Thymus (tissue), 14 donors: ENCODE measurements around the gene IFNGR1. TPM values are rescaled to one million over a fixed set of nuclear protein-coding genes. Genes with fewer than 3 reads are reported as not detected.
A peak's percentile ranks its signal among the peaks of the same experiment; 100 is the strongest.

Experiments used
- DNase-seq, 9 donors: peaks; one replicate each; pipeline ENCODE4 v3.0.0-alpha.2; 2013; ENCODE audit warnings: low spot score in 9 of 9, low read depth in 6 of 9, missing footprints in 1 of 9
- H3K27ac ChIP-seq, 2 donors: one replicate each; pipeline ENCODE4 v1.5.1; 2013; ENCODE audit warnings: control low read depth in 1 of 2, low read depth in 1 of 2, low read length in 1 of 2, mild to moderate bottlenecking in 1 of 2, moderate library complexity in 1 of 2
- H3K27me3 ChIP-seq, 2 donors: one replicate each; pipeline ENCODE4 v1.5.1; 2013; ENCODE audit warnings: low read length in 1 of 2; ENCODE audit not compliant: control insufficient read depth in 2 of 2, insufficient read depth in 1 of 2
- H3K36me3 ChIP-seq, 2 donors: one replicate each; pipeline ENCODE4 v1.5.1; 2013; ENCODE audit warnings: low read length in 1 of 2, mild to moderate bottlenecking in 1 of 2, moderate library complexity in 1 of 2; ENCODE audit not compliant: control insufficient read depth in 2 of 2, insufficient read depth in 2 of 2
- H3K4me1 ChIP-seq, 2 donors: one replicate each; pipeline ENCODE4 v1.5.1; 2013; ENCODE audit warnings: low read length in 2 of 2; ENCODE audit not compliant: control insufficient read depth in 2 of 2, insufficient read depth in 2 of 2
- H3K4me3 ChIP-seq, 2 donors: one replicate each; pipeline ENCODE4 v1.5.1; 2013; ENCODE audit warnings: low read length in 2 of 2, control low read depth in 1 of 2, mild to moderate bottlenecking in 1 of 2
- H3K9me3 ChIP-seq, 2 donors: one replicate each; pipeline ENCODE4 v1.5.1; 2013; ENCODE audit warnings: low read length in 1 of 2, mild to moderate bottlenecking in 1 of 2; ENCODE audit not compliant: control insufficient read depth in 2 of 2, insufficient read depth in 1 of 2
- WGBS: extraction: QIAGEN DNeasy Blood & Tissue Kit; methylation state at CpG from one replicate; pipeline ENCODE4 v1.1.7; 2013; 5-methylcytosine and 5-hydroxymethylcytosine counted together
- long read RNA-seq, 10 donors: transcript quantifications; one replicate each; lab custom pipeline, GENCODE V29; 2026
- polyA plus RNA-seq: library from polyadenylated mRNA; stranded (reverse); fragments of 200-250 nt; gene quantifications from one replicate; pipeline ENCODE4 v1.2.3, GENCODE V29; 2013
- total RNA-seq: library from RNA; stranded (reverse); fragments of 120-200 nt; gene quantifications from one replicate; pipeline ENCODE4 v1.2.4, GENCODE V29; 2013
- donor health status: healthy.

IFNGR1 gene
- total RNA-seq: 104 TPM
- 197 TPM for polyA plus RNA-seq
- long read RNA-seq, donor 1, transcript IFNGR1-201 (7 exons, 2,139 nt): major isoform, 7 of 7 reads
- long read RNA-seq, donor 1, partial matches to known transcripts: 0 of 7 reads
- long read RNA-seq, donor 1, other reads (novel, unspliced or antisense): 0 of 7 reads
- long read RNA-seq, donor 2: 0 reads
- long read RNA-seq, donor 3, transcript IFNGR1-201 (7 exons, 2,139 nt): major isoform, 37 of 47 reads
- long read RNA-seq, donor 3, partial matches to known transcripts: 9 of 47 reads
- long read RNA-seq, donor 3, other reads (novel, unspliced or antisense): 0 of 47 reads
- long read RNA-seq, donor 4, transcript IFNGR1-201 (7 exons, 2,139 nt): major isoform, 19 of 23 reads
- long read RNA-seq, donor 4, partial matches to known transcripts: 0 of 23 reads
- long read RNA-seq, donor 4, other reads (novel, unspliced or antisense): 0 of 23 reads
- long read RNA-seq, donor 5, transcript IFNGR1-201 (7 exons, 2,139 nt): major isoform, 73 of 90 reads
- long read RNA-seq, donor 5, transcript IFNGR1-207 (7 exons, 2,492 nt): minor isoform, 7 of 90 reads
- long read RNA-seq, donor 5, partial matches to known transcripts: 9 of 90 reads
- long read RNA-seq, donor 5, other reads (novel, unspliced or antisense): 0 of 90 reads
- long read RNA-seq, donor 6, transcript IFNGR1-201 (7 exons, 2,139 nt): major isoform, 38 of 40 reads
- long read RNA-seq, donor 6, partial matches to known transcripts: 0 of 40 reads
- long read RNA-seq, donor 6, other reads (novel, unspliced or antisense): 0 of 40 reads
- long read RNA-seq, donor 7, transcript IFNGR1-201 (7 exons, 2,139 nt): major isoform, 47 of 49 reads
- long read RNA-seq, donor 7, partial matches to known transcripts: 0 of 49 reads
- long read RNA-seq, donor 7, other reads (novel, unspliced or antisense): 0 of 49 reads
- long read RNA-seq, donor 8, transcript IFNGR1-201 (7 exons, 2,139 nt): major isoform, 14 of 14 reads
- long read RNA-seq, donor 8, partial matches to known transcripts: 0 of 14 reads
- long read RNA-seq, donor 8, other reads (novel, unspliced or antisense): 0 of 14 reads
- long read RNA-seq, donor 9, transcript IFNGR1-201 (7 exons, 2,139 nt): major isoform, 17 of 20 reads
- long read RNA-seq, donor 9, partial matches to known transcripts: 0 of 20 reads
- long read RNA-seq, donor 9, other reads (novel, unspliced or antisense): 0 of 20 reads
- long read RNA-seq, donor 10, transcript IFNGR1-201 (7 exons, 2,139 nt): major isoform, 36 of 38 reads
- long read RNA-seq, donor 10, partial matches to known transcripts: 0 of 38 reads
- long read RNA-seq, donor 10, other reads (novel, unspliced or antisense): 0 of 38 reads

GRCh38 chr6:137218917-137219663 is at the start of gene IFNGR1:
IFNGR1 (minus strand) TSS chr6:137219385; CDS start chr6:137219327, 58 bp downstream.
- H3K4me3 ChIP-seq: peak within 1 kb of the TSS; percentile 59 to 83
- H3K9me3 ChIP-seq: no peaks in the 10 kb centered on the region
- peak; percentile 83 to 95 (median 91) for DNase-seq
- under 1% methylated on average over 64 of the region's 64 CpGs for WGBS
- peak within 1 kb of the TSS; percentile 91 to 95 for H3K27ac ChIP-seq
- peaks cover 7 to 32% of the 10 kb centered on the region in 2 donors for H3K4me1 ChIP-seq
- H3K27me3 ChIP-seq: no peaks in the 10 kb centered on the region
- H3K36me3 ChIP-seq: peaks cover 0 to 6% of the 10 kb centered on the region in 2 donors

- WGBS: 97% methylated on average over 3 of the region's 3 CpGs
- Histone ChIP-seq H3K4me3 (no peak overlapping the region), H3K36me3 (no peaks in the 10 kb centered on the region)
Measured at GRCh38 chr6:137268911-137269310, 49.7 kb upstream of the IFNGR1 start.

GRCh38 chr6:137266309-137266586 is 47.1 kb upstream of the IFNGR1 start:
- WGBS: 95% methylated on average over 4 of the region's 4 CpGs
- Histone ChIP-seq H3K4me3 (no peak overlapping the region), H3K4me1 (no peaks in the 10 kb centered on the region), H3K27me3 (no peaks in the 10 kb centered on the region), H3K36me3 (no peaks in the 10 kb centered on the region), H3K27ac (no peak overlapping the region), H3K9me3 (no peaks in the 10 kb centered on the region)
- DNase-seq: no peak

More at GRCh38 chr6:137268911-137269310, 49.7 kb upstream of the IFNGR1 start:
- DNase-seq: no peak
- Histone ChIP-seq H3K27ac (no peak overlapping the region), H3K9me3 (no peaks in the 10 kb centered on the region), H3K27me3 (no peaks in the 10 kb centered on the region), H3K4me1 (no peaks in the 10 kb centered on the region)

GRCh38 chr6:137265561-137266308 is 46.5 kb upstream of the IFNGR1 start:
- H3K27me3 ChIP-seq: no peaks in the 10 kb centered on the region
- no peak for DNase-seq
- H3K9me3 ChIP-seq: no peaks in the 10 kb centered on the region
- H3K27ac ChIP-seq: no peak overlapping the region
- 97% methylated on average over 7 of the region's 7 CpGs for WGBS
- no peaks in the 10 kb centered on the region for H3K36me3 ChIP-seq
- H3K4me3 ChIP-seq: no peak overlapping the region
- no peaks in the 10 kb centered on the region for H3K4me1 ChIP-seq

GRCh38 chr6:137264311-137265075 is 45.3 kb upstream of the IFNGR1 start:
- Histone ChIP-seq H3K9me3 (no peaks in the 10 kb centered on the region), H3K27me3 (no peaks in the 10 kb centered on the region), H3K36me3 (no peaks in the 10 kb centered on the region), H3K4me1 (no peaks in the 10 kb centered on the region), H3K27ac (no peak overlapping the region), H3K4me3 (no peak overlapping the region)
- 87% methylated on average over 5 of the region's 5 CpGs for WGBS
- DNase-seq: no peak

- no peaks in the 10 kb centered on the region for H3K4me1 ChIP-seq
- no peaks in the 10 kb centered on the region for H3K36me3 ChIP-seq
- H3K27ac ChIP-seq: no peak overlapping the region
Measured at GRCh38 chr6:137261761-137262160, 42.6 kb upstream of the IFNGR1 start.

GRCh38 chr6:137261361-137261760 is 42.2 kb upstream of the IFNGR1 start:
- no peak for DNase-seq
- H3K36me3 ChIP-seq: no peaks in the 10 kb centered on the region
- no peak overlapping the region for H3K27ac ChIP-seq
- H3K4me1 ChIP-seq: no peaks in the 10 kb centered on the region
- H3K9me3 ChIP-seq: no peaks in the 10 kb centered on the region
- H3K4me3 ChIP-seq: no peak overlapping the region
- H3K27me3 ChIP-seq: no peaks in the 10 kb centered on the region
- WGBS: 94% methylated on average over 3 of the region's 3 CpGs

More at GRCh38 chr6:137261761-137262160, 42.6 kb upstream of the IFNGR1 start:
- no peaks in the 10 kb centered on the region for H3K9me3 ChIP-seq
- no peak overlapping the region for H3K4me3 ChIP-seq
- DNase-seq: no peak
- no peaks in the 10 kb centered on the region for H3K27me3 ChIP-seq
